HG02759 (cell line): Measurements from ENCODE around the gene STPG2.

Experiments
- ATAC-seq: cut with Tn5 transposase; IDR thresholded peaks from one replicate; pipeline ENCODE4 v1.9.1; 2021; ENCODE audit warnings: mild to moderate bottlenecking, moderate library complexity; ENCODE audit not compliant: unreplicated experiment

Gene STPG2

GRCh38 chr4:98094118-98094517, 49.2 kb downstream of the STPG2 start:
- no peak for ATAC-seq

- no peak for ATAC-seq
Measured at GRCh38 chr4:98093662-98094061, 49.6 kb downstream of the STPG2 start.

- no peak for ATAC-seq
Measured at GRCh38 chr4:98092833-98093439, 50.3 kb downstream of the STPG2 start.

GRCh38 chr4:98081936-98082335, 61.3 kb downstream of the STPG2 start:
- no peak for ATAC-seq

- ATAC-seq = no peak
Measured at GRCh38 chr4:98068495-98068894, 74.8 kb downstream of the STPG2 start.

- ATAC-seq = no peak
Measured at GRCh38 chr4:98055800-98056501, 87.3 kb downstream of the STPG2 start.

GRCh38 chr4:98046665-98047064, 96.6 kb downstream of the STPG2 start:
- ATAC-seq = no peak

- ATAC-seq = no peak
Measured at GRCh38 chr4:98030059-98030458, 113.2 kb downstream of the STPG2 start.

GRCh38 chr4:98027827-98028226, 115.4 kb downstream of the STPG2 start:
- ATAC-seq = no peak

GRCh38 chr4:98026362-98026761, 116.9 kb downstream of the STPG2 start:
- no peak for ATAC-seq

- ATAC-seq = no peak
Measured at GRCh38 chr4:98006814-98007412, 136.4 kb downstream of the STPG2 start.

- ATAC-seq = no peak
Measured at GRCh38 chr4:98006060-98006459, 137.2 kb downstream of the STPG2 start.

GRCh38 chr4:98000940-98001339, 142.3 kb downstream of the STPG2 start:
- no peak for ATAC-seq

GRCh38 chr4:97998203-97998602, 145.1 kb downstream of the STPG2 start:
- no peak for ATAC-seq

GRCh38 chr4:97994765-97995465, 148.4 kb downstream of the STPG2 start:
- ATAC-seq = no peak

- ATAC-seq = no peak
Measured at GRCh38 chr4:97990409-97990808, 152.9 kb downstream of the STPG2 start.

GRCh38 chr4:97987019-97987648, 156.1 kb downstream of the STPG2 start:
- ATAC-seq = no peak

- ATAC-seq = no peak
Measured at GRCh38 chr4:97984545-97985131, 158.6 kb downstream of the STPG2 start.

GRCh38 chr4:97978791-97979488, 164.3 kb downstream of the STPG2 start:
- ATAC-seq = no peak
